GM12801 (cell line): ENCODE results near the gene LDB2.

ENCODE experiments used
- TF ChIP-seq, protein P1 (sequence below): IDR thresholded peaks from one replicate; pipeline ENCODE4 v1.5.1; 2011; ENCODE audit warnings: control low read depth; ENCODE audit not compliant: insufficient read length; ENCODE audit errors: extremely low read depth

Gene LDB2

DNA sequence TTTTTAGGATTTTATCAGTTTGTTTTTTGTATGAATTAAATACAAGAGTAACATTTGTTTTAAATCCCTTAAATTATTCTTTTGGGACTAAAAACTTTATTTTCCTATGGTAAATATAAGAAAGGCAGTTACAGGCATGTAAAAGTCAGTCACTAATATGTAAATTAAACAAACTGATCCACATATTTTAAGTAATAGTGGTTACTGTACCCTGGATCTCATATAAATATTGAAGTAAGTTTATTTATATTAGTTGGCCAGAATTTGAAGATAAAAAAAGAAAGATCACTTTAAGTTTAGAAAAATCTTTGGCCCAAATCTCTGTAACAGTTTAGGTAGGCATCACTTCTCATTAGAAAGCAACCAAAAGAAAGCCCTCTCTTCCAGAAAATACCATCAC, 45.8 kb downstream of the LDB2 start:
- TF ChIP-seq, protein P1, sequence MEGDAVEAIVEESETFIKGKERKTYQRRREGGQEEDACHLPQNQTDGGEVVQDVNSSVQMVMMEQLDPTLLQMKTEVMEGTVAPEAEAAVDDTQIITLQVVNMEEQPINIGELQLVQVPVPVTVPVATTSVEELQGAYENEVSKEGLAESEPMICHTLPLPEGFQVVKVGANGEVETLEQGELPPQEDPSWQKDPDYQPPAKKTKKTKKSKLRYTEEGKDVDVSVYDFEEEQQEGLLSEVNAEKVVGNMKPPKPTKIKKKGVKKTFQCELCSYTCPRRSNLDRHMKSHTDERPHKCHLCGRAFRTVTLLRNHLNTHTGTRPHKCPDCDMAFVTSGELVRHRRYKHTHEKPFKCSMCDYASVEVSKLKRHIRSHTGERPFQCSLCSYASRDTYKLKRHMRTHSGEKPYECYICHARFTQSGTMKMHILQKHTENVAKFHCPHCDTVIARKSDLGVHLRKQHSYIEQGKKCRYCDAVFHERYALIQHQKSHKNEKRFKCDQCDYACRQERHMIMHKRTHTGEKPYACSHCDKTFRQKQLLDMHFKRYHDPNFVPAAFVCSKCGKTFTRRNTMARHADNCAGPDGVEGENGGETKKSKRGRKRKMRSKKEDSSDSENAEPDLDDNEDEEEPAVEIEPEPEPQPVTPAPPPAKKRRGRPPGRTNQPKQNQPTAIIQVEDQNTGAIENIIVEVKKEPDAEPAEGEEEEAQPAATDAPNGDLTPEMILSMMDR: no peak

DNA sequence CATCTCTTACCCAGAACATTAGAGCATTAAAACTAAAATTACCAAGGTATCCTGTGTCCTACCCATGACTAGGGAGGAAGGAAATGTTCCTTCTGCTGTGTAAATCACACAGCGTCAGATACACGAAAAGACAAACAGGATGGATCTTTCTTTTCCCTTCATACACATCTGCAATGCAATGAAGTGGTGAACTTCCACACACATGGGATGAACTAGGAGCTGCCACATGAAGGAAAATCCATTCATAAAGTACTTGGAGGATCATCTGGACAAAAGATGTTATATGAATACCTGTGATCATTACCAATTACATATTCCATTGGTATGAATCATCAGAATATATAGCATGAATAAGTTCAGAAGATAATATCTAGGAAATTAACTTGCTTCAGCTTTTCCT, 46.2 kb downstream of the LDB2 start:
- TF ChIP-seq, protein P1: no peak

DNA sequence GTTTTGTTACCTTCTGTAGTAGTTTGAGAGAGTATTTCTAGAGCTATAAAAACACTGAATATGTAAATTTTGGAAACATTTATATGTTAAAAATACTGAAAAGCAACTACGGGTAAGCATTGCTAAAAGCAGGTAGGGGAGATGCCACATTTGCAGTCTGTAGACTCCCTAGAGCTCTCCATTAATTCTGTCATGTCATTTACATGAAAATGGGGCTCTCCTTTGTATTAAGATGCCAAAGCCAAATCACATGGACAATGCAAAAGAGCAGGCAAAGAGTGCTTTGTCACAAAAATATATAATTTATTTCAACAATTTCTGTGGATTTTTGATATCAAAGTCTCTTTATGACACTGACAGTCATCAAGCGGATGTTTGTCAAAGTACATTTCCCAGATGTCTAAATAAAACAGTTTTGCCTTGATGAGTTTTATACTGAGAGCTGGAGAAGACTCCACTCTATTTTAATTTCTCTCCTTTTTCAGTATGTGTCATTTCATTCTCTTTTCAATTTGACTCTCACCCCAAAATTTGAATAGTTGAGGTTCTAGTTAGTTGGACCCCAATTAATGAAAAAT, 51.8 kb downstream of the LDB2 start:
- TF ChIP-seq, protein P1: no peak

DNA sequence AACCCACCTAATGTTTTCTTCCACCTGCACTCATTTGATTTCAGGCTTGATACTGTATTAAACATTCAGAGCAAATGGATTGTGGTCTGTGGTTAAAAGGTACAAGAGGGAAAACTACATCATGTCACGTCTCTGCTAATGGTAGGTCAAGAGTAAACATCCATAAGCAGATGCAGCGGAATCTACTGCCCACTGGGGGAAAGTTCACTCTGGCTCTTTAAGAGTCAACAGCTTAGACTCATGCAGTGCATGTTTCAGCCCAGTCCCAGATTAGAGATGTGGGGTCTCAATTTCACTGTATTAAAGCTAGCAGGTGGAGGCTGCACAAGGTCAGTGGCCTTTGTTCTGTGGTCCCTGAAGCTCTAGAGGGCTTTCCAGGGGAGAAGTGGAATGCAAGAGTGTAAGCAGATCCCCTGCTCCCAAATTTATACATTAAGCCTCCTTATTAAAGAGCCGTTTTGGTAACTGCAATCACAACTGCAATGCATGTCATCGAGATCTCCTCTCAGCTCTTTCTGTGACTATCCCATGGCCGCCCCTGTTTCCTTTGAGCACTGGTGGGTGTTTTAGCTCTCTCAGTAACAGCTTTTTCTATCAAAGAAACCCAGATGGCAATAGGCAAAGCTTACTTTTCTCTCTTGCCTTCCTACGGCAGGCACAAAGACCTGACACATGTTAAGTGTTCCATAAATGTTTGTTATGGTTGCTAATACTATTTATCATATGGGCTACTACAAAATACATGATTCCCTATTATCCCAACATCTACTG, 53.4 kb downstream of the LDB2 start:
- TF ChIP-seq, protein P1: no peak

DNA sequence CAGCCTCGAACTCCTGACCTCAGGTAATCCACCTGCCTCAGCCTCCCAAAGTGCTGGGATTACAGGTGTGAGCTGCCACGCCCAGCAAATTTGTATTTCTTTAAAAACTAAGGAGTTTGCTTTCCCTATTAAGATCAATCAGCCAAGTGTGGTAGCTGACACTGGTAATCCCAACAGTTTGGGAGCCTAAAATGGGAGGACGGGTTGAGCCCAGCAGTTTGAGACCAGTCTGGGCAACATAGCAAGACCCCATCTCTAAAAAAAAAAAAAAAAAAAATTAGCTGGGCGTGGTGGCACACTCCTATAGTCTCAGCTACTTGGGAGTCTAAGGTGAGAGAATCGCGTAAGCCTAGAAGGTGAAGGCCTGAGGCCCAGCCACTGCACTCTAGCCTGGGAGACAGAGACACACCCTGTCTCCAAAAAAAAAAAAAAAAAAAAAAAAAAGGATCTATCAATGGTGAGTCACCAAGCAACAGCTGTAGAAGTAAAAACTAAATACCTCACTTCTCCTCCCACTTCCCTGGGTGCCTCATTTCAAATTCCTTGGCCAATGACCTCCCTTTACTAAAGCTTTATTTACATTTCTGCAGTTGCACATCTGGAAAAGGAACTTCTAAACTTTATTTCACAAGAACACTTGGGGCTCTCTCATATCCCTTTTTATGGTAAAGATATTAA, 54.5 kb downstream of the LDB2 start:
- TF ChIP-seq, protein P1: no peak

DNA sequence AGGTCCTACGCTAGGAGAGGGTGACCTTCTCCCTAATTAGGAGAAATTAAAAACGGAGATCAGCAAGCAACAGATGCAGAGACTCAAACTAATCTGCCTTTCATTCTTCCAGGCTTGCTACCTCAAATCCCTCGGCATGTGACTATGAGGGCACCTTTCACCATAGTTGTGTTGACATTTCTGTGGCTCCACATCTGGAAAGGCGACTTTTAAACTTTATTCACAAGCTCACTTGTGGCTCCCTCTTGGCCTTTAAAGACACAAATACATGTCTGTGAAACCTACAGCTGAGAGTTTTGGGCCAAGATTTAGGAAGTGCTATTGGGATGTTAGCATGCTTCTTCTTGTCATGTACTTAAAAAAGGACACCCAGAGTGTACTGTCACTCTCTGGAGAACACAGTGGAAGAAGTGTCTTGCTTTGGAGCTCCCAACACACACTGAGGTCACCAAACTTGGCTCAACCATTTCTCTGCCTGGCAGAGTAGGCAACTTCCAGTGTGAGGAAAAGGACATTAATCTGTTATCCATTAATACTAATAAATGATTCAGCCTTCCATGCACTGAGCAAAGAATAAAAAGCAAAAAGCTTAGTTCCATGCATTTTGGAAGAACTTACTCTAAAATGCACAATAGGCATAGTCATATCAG, 60.1 kb downstream of the LDB2 start:
- TF ChIP-seq, protein P1: no peak

DNA sequence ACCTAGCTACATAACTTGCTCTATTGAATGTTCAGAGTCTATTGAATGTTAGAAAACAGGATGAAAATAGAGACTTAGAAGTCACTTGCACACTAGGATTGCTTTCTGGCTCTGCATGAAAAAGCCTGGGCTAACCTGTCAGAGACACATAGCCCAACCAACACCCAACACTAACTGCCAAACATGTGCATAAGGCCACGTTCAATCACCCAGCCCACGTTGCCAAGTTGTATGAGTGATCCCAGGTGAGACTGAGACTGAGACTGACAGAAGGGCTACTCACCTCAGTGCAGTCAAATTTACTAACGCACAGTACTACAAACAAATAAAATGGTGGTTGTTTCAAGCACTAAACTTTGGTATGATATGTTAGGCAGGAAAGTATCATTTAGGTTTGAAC, 61.0 kb downstream of the LDB2 start:
- TF ChIP-seq, protein P1: no peak
